ENCODE results near the gene TPCN2.

TPCN2 gene

DNA sequence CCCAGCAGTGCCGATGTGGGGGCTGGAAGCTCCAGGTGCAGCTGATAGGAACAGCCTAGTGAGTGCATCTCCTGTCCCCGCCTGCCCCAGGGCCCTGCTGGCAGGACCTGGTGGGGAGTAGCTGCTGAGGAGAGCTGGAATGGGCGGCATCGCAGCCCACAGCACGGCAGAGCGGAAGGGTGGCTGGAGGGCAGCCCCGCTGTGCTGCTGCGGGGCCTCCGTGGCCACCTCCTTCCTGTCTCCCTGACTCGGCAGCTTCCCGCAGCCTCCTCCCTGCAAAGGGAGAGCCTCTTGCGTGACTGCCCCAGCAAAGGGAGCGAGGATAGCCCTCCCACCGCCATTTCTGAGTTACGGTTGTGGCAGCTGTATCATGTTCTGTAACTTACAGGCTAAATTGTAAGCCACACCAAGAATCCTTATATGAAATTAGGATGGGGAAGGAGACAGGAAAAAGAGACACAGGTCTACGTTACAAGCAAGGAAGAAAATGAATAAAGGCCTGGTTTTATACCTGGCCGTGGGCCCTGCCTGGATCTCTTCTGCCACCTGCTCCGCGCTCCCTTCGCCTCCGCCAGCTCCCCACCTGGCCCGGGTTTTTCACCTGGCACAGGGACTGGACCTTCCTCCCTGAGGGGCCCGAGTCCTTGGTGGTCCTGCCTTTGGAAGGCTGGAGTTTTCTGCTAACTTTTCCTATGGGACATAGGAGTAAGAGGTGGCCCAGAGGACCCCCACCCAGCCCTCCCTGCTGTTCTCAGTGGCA is 10.0 kb downstream of the TPCN2 start:
- no peak for DNase-seq (ENCODE audit: low read depth)

DNA sequence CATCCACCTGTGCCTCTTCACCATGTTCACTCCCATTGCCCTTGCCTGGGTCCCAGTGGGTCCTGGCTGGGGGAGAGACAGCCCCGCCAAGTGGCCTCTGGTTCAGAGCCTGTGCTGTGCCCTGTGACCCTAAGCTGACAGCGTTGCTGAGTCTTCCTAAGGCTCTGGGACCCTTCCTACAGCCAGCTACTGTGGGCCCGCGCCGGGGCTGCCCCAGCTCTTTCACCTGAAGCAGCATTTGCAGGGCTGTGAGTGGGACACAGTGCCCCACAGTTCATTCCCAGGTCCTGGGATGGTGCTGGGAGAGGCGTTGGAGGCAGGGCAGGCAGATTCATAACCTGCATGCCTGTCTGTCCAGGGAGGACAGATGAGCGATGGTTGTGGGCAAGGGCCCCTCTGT is 10.7 kb downstream of the TPCN2 start:
- no peak for DNase-seq (ENCODE audit: low read depth)

GRCh38 chr11:69059985-69060384 is 11.3 kb downstream of the TPCN2 start:
- no peak for DNase-seq (ENCODE audit: low read depth)

- no peak for DNase-seq (ENCODE audit: low read depth)
Measured at GRCh38 chr11:69060806-69061712, 12.3 kb downstream of the TPCN2 start.

DNA sequence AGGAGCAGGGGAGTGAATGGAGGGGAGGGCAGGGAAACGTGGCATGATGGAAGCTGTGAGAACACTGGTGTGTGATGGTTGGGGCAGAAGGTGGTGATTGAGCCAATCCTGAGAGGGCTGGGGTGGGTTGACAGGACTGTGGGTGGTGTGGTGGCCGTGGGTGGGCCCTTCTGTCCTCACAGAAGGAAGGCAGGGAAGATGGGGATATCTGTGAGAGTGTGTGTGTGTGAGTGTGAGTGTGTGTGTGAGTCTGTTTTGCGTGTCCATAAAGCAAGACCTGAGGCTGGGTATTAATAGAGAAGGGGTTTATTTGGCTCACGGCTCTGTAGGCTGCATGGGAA is 13.0 kb downstream of the TPCN2 start:
- no peak for DNase-seq (ENCODE audit: low read depth)

DNA sequence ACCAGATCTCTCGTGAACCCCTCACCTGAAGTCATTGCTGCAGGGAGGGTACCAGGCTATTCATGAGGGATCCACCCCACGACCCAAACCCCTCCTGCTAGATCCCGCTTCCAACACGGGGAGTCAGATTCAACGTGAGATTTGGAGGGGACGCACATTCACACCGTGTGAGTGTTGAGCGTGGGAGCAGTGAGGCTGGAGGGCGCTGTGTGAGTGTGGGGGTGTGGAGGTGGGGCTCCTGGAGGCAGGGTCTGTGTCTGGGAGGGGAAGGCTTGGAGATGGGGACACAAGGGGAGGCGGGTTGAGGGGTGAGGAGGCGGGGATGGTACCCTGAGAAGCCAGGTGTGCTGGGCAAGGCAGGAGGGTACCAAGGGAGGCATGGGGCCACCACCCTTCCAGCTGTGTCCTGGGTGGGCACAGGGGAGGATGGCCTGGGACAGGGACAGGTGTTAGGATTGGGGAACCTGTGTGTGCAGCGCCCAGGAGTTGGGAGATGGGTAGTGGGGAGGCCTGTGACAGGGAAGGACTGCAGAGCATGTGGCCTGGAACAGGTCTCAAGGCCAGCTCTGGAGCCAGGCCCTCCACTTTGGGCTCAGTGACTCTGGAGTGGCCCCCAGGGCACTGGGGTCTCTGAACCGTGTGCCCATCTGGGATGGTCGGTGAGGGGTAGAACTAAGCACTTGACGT is 13.6 kb downstream of the TPCN2 start:
- DNase-seq (ENCODE audit: low read depth) = no peak

- no peak for DNase-seq (ENCODE audit: low read depth)
Measured at GRCh38 chr11:69062873-69063651, 14.3 kb downstream of the TPCN2 start.

DNA sequence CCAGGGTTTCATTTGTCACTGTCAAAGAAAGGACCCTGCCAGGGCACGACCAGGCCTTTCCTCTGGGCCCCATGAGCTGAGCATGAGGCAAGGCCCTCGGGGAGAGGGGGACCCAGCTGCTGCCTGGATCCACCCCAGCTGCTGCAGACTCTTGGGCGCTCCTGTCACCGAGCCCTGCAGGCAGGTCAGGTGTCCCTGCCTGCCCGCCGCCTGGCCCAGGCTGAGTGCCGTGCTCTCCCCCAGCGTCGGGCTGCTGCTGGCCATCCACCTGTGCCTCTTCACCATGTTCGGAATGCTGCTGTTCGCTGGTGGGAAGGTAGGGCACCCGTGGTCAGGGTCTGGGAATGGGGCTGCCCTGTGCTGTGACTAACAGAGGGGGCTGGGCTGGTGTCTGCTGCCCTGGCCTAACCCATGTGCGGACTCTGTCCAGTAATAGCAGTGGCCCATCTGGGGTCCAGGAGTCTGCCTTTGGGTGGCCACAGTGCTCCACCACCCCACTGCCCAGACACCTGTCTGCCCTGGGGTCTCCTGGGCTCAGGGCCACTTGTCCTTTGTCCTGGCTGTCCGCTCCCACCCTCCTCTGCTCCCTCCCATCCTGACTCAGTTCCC is 15.0 kb downstream of the TPCN2 start:
- DNase-seq (ENCODE audit: low read depth) = no peak

DNA sequence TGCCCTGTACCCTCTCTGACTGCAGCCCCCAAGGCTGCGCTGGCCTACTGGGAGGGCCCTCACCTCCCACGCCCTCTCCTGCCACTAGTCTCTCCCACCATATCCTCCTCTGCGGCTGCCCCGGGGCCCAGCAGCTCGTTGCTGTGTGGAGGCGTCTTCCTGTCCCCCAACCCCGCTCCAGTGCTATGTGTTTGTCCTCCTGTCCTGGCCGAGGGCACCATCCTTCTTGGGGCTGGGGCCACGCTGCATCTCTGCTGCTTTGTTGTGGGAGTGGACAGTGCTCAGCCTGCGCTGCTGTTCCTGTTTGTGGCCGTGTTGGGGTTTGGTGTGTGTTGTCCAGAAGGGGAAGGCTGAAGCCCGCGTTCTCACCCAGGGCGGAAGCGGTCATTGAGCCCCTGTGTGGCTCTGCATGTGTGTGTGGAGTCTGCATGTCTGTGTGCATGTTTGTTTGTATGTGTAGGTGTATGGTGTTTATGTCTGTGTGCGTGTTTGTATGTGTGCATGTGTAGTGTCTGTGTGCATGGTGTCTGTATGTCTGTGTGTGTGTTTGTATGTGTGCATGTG is 15.7 kb downstream of the TPCN2 start:
- no peak for DNase-seq (ENCODE audit: low read depth)

- DNase-seq (ENCODE audit: low read depth) = no peak
Measured at GRCh38 chr11:69065147-69065710, 16.5 kb downstream of the TPCN2 start.

GRCh38 chr11:69066122-69067112 is 17.7 kb downstream of the TPCN2 start:
- no peak for DNase-seq (ENCODE audit: low read depth)

DNA sequence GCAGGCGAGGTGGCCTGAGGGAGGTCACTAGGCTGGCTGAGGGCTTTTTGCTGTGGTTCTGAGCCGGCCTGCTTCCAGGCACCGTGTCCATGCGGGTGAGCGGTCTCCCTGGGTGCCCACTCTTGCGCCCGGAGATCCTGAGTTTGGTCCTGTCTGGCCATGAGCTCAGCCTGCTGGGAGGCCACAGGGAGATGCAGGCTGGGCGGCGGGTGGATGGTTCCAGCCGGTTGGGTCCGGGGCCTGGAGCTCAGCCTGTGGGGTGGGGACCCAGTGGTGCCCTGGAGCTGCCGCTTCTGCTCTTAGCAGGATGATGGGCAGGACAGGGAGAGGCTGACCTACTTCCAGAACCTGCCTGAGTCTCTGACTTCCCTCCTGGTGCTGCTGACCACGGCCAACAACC is 18.5 kb downstream of the TPCN2 start:
- DNase-seq (ENCODE audit: low read depth) = no peak

- DNase-seq (ENCODE audit: low read depth) = no peak
Measured at GRCh38 chr11:69071086-69071800, 22.5 kb downstream of the TPCN2 start.

GRCh38 chr11:69071956-69072355 is 23.2 kb downstream of the TPCN2 start:
- DNase-seq (ENCODE audit: low read depth) = no peak

GRCh38 chr11:69073469-69073868 is 24.7 kb downstream of the TPCN2 start:
- no peak for DNase-seq (ENCODE audit: low read depth)

DNA sequence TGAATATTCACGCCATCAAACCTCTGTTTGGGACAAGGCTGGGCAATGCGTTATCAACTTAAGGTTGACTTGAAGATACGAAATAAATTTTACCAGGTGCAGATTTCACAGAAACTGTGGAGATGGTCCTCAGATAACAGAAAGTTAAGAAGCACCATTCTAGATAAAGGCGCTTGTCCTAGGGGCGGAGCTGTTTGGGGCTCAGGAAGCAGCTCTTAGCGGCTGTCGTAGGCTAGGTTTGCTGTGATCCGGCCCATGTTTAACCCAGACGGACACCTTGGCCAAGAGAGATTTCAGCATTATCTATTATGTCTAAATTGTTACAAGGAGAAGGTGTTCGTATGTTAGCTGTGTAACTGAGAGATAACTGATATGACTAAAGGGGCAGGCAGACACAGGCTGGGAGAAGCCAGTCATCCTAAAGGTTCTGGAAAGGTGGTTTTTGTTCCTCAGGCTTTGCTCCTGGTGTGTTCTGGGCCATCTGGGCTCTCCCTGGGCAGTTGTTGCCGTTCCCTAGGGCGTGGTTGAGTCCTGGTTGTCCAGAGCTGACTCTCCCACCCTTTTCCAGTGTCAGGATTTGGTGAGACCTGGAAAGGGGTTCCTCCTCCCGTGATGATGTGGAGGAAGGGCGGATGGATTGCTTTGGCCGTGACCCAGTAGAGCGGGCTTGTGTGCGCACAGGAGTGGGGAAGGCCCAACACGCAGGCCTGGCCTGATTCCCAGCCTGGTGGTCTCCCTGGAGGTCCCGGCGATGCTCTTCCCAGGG is 25.8 kb downstream of the TPCN2 start:
- DNase-seq (ENCODE audit: low read depth) = no peak

DNA sequence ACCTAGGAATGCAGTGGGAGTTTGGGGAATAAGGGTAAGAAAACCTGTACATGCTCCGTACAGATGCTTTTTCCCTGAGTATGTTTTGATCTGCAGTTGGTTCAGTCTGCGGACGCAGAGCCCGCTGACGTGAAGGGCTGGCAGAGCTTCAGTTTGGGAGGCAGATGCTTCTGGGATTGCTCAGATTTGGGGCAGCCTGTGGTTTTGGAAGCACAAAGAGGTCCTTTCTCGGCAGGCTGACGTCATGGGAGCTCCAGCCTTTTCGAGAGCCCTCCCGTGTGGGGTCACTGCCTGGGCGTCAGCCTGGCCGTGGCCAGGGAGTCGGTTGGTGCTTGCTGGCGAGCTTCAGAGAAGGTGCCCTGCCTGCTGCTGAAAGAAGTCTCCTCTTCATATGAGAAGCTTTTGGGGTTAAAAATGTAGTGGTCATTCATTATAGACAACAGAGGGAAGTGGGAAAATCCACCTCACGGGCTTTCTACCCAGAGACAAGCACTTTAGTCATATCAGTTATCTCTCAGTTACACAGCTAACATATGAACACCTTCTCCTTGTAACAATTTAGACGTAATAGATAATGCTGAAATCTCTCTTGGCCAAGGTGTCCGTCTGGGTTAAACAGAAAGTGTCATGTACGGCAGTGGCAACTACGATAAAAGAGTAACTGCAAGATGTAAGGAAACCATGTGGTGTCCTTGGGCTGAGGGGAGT is 26.8 kb downstream of the TPCN2 start:
- no peak for DNase-seq (ENCODE audit: low read depth)

Measured in activated T-cell treated with anti-CD3 and anti-CD28 coated beads for 24 hours (primary cell).